Body of pancreas (tissue), 4 donors: ENCODE measurements around the gene RUVBL2.

Experiments used
- POLR2A ChIP-seq, 3 donors: fragments of 450-650 bp; IDR thresholded peaks; one replicate each; pipeline ENCODE4 v1.6.1; 2016; ENCODE audit warnings: antibody characterized with exemption in 3 of 3, mild to moderate bottlenecking in 2 of 3
- TF ChIP-seq, protein P1 (sequence below), 7 experiments: fragments of 450-650 bp in 4 of 7; fragments of 200-600 bp in 3 of 7; sonication (generic) in 3 of 7; IDR thresholded peaks; one replicate each; pipeline ENCODE4 v1.5.1; 2016 to 2019; ENCODE audit warnings: antibody characterized with exemption in 7 of 7

- TF ChIP-seq, protein P1, sequence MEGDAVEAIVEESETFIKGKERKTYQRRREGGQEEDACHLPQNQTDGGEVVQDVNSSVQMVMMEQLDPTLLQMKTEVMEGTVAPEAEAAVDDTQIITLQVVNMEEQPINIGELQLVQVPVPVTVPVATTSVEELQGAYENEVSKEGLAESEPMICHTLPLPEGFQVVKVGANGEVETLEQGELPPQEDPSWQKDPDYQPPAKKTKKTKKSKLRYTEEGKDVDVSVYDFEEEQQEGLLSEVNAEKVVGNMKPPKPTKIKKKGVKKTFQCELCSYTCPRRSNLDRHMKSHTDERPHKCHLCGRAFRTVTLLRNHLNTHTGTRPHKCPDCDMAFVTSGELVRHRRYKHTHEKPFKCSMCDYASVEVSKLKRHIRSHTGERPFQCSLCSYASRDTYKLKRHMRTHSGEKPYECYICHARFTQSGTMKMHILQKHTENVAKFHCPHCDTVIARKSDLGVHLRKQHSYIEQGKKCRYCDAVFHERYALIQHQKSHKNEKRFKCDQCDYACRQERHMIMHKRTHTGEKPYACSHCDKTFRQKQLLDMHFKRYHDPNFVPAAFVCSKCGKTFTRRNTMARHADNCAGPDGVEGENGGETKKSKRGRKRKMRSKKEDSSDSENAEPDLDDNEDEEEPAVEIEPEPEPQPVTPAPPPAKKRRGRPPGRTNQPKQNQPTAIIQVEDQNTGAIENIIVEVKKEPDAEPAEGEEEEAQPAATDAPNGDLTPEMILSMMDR (IDR thresholded peaks at IDR 0.05) = no peak
- TF ChIP-seq POLR2A (IDR thresholded peaks at IDR 0.05) = no peak
Measured at GRCh38 chr19:49042177-49042576, 48.5 kb downstream of the RUVBL2 start.
